ENCODE data around the gene THBS2. TPM values are rescaled to one million over a fixed set of nuclear protein-coding genes. Genes with fewer than 3 reads are reported as not detected.

THBS2 gene
- total RNA-seq (2021; ENCODE audit: unreplicated experiment) (0.39 TPM), Bru-seq, nascent RNA (percentile 8 among the genes with signal in this experiment), BruChase-seq, experiment 1, labeled RNA remaining after a 6-hour chase (percentile 7 among the genes with signal in this experiment), BruChase-seq, experiment 2, labeled RNA remaining after a 2-hour chase (percentile 12 among the genes with signal in this experiment)
- polyA plus RNA-seq (2012), result 0.24 and 0.25 TPM in 2 replicates
- long read RNA-seq, partial matches to known transcripts, result 1 of 1 reads
- long read RNA-seq, other reads (novel, unspliced or antisense), result 0 of 1 reads

DNA sequence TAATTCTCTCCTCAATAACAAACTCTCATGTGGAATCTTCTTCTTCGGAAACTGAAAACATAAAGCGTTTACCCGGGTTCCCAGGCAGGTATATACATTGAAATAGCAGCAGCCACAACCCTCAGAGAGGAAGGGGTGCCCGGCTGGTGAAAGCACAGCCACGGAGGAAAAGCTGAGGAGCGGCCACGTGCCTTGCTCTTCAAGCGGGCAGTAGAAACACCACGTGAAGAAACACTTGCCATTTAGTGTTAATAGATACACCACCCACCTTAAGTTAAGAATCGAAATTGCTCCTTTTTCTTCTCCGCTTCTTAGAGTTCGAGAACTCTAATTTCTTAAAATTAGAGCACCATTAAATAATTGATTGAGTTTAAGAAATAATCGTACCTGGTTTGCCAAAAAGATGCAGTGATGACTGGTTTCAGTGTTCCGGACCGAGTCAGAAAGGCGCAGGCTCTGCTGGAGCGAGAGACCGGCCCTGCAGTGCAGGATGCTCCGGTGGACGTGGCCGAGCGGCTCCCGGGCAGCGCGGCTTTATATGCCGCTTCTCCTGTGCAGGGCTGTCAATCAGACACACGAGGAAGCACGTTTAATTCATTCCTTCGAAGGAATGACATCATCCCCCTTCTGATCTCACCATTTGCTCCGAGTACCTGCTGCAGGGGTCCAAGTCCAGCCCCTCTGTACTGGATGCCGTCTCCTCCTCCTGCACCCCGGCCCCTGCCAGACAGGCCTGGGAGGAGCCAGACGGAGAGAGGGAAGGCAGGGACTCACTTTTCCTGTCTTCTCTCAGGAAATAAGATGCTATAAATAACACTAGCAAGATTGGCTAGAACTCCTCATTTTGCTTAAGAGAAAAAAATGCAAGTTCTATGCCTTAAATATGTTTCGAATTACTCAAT is at the start of gene THBS2:
Gene THBS2, minus strand, starts transcription at position 510 of the 902 bp plus-strand sequence. CDS start 3,062 bp downstream, outside the sequence.
- H3K9me2 ChIP-seq (ENCODE audit: insufficient read depth), result no peaks in the 10 kb centered on the region
- intact Hi-C loops (cut with micrococcal nuclease), result no loop called here
- ATAC-seq, result no peak
- ChIA-PET CTCF (no interaction called here), RAD21 (ENCODE audit: low non-redundant PET in 1 of 2, low total read pairs in 2 of 2, uncharacterized antibody in 2 of 2, unreplicated experiment in 2 of 2) (no interaction called here), POLR2A (no interaction called here)
- no TSS peak for BruUV-seq (replicated peaks)
- no peak within 1 kb of the TSS for H3K9ac ChIP-seq (ENCODE audit: low read length)
- no peak within 1 kb of the TSS for H2AFZ ChIP-seq (ENCODE audit: low read depth, low read length, poor library complexity, severe bottlenecking)
- DNase-seq (ENCODE audit: low read depth, low spot score), result no peak
- H3K27me3 ChIP-seq (ENCODE audit: insufficient read depth, low read length), result no peaks in the 10 kb centered on the region
- H3K4me1 ChIP-seq (ENCODE audit: control insufficient read depth in 1 of 2, insufficient read depth in 2 of 2, low read length in 2 of 2), result peaks cover 0 to 9% of the 10 kb centered on the region in 2 experiments; a peak in 3 of 4 replicates
- TF ChIP-seq FOSL1 (IDR thresholded peaks at IDR 0.05; ENCODE audit: low read depth) (no peak), REST (IDR thresholded peaks at IDR 0.05; ENCODE audit: low read depth) (no peak), ATF3 (IDR thresholded peaks at IDR 0.05) (no peak), ZFX (IDR thresholded peaks at IDR 0.05) (no peak), ZBTB33 (IDR thresholded peaks at IDR 0.05; ENCODE audit: extremely low read depth, insufficient replicate concordance, low read length) (no peak), EGR1 (IDR thresholded peaks at IDR 0.05; ENCODE audit: low read depth) (no peak), EZH2 (IDR thresholded peaks at IDR 0.05) (no peak), SP1 (IDR thresholded peaks at IDR 0.05; ENCODE audit: low read depth) (no peak), SRF (IDR thresholded peaks at IDR 0.05; ENCODE audit: low read depth) (no peak), SIN3A (IDR thresholded peaks at IDR 0.05; ENCODE audit: low read depth) (no peak), EZH2phosphoT487 (IDR thresholded peaks at IDR 0.05; ENCODE audit: borderline replicate concordance) (no peak)
- TF ChIP-seq, protein P1, sequence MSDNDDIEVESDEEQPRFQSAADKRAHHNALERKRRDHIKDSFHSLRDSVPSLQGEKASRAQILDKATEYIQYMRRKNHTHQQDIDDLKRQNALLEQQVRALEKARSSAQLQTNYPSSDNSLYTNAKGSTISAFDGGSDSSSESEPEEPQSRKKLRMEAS (IDR thresholded peaks at IDR 0.05), result no peak
- H3K4me2 ChIP-seq (ENCODE audit: low read length), result no peak within 1 kb of the TSS
- no peak within 1 kb of the TSS for H3K4me3 ChIP-seq (replicated peaks in 1 of 2; ENCODE audit: low read depth in 1 of 2, low read length in 2 of 2)
- H3K36me3 ChIP-seq (ENCODE audit: control insufficient read depth in 1 of 2, insufficient read depth in 2 of 2, low read length in 2 of 2), result no peaks in the 10 kb centered on the region
- no peak within 1 kb of the TSS for H3K27ac ChIP-seq (ENCODE audit: low read depth, low read length)
- no peaks in the 10 kb centered on the region for H3K9me3 ChIP-seq (ENCODE audit: control insufficient read depth in 1 of 2, insufficient read depth in 1 of 2, low read depth in 1 of 2, low read length in 2 of 2)
- no peaks in the 10 kb centered on the region for H4K20me1 ChIP-seq (ENCODE audit: insufficient read depth)
- H3K79me2 ChIP-seq (ENCODE audit: insufficient read depth, low read length), result no peaks in the 10 kb centered on the region

Data from HCT116 (cell line).